HCT116 (cell line): ENCODE results near the gene FAH.

Experiments used
- CTCF ChIP-seq, 3 experiments: fragments of 200-600 bp in 1 of 3; sonication (generic) in 1 of 3; IDR thresholded peaks in 2 of 3; conservative IDR thresholded peaks in 1 of 3; 2 replicates each; pipeline ENCODE4 v1.5.1; 2012 to 2017; ENCODE audit warnings: low read depth in 2 of 3, low read length in 2 of 3, antibody characterized with exemption in 1 of 3, borderline replicate concordance in 1 of 3, control low read depth in 1 of 3, mild to moderate bottlenecking in 1 of 3, mixed read lengths in 1 of 3, mixed run types in 1 of 3, moderate library complexity in 1 of 3; ENCODE audit not compliant: insufficient read depth in 1 of 3
- ELF1 ChIP-seq: IDR thresholded peaks from 2 replicates; pipeline ENCODE4 v1.6.1; 2012; ENCODE audit warnings: low read depth, borderline replicate concordance
- EZH2phosphoT487 ChIP-seq: fragments of 200-600 bp; IDR thresholded peaks from 2 replicates; pipeline ENCODE4 v1.6.1; 2018; ENCODE audit warnings: antibody characterized with exemption, borderline replicate concordance
- RAD21 ChIP-seq: IDR thresholded peaks from 2 replicates; pipeline ENCODE4 v1.6.1; 2012; ENCODE audit warnings: low read depth, mild to moderate bottlenecking
- TF ChIP-seq, protein P1 (sequence below): IDR thresholded peaks from 2 replicates; pipeline ENCODE4 v1.6.1; 2012

- TF ChIP-seq CTCF (IDR thresholded peaks at IDR 0.05 in 2 of 3, conservative IDR thresholded peaks at IDR 0.05 in 1 of 3; ENCODE audit: borderline replicate concordance in 1 of 3, insufficient read depth in 1 of 3, low read depth in 2 of 3, low read length in 2 of 3) (no peak), RAD21 (no peak), EZH2phosphoT487 (no peak), ELF1 (no peak)
- TF ChIP-seq, protein P1, sequence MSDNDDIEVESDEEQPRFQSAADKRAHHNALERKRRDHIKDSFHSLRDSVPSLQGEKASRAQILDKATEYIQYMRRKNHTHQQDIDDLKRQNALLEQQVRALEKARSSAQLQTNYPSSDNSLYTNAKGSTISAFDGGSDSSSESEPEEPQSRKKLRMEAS, result no peak
These were observed 42.1 kb downstream of the FAH start for GRCh38 chr15:80194914-80195313.
